Tibial nerve (tissue), 4 donors: ENCODE results near the gene FAM118A. TPM values are rescaled to one million over a fixed set of nuclear protein-coding genes. Genes with fewer than 3 reads are reported as not detected.
A peak's percentile ranks its signal among the peaks of the same experiment; 100 is the strongest.

Source experiments
- DNase-seq, 2 donors: peaks; one replicate each; pipeline ENCODE4 v3.0.0-alpha.2; 2019; ENCODE audit warnings: low spot score in 2 of 2
- H3K27ac ChIP-seq, 4 donors: fragments of 200-600 bp; sonication (generic) in 3 of 4; one replicate each; pipeline ENCODE4 v1.5.1; 2017 to 2019; ENCODE audit warnings: mild to moderate bottlenecking in 1 of 4
- H3K27me3 ChIP-seq, 2 donors: fragments of 200-600 bp; sonication (generic) in 1 of 2; one replicate each; pipeline versions ENCODE4 v1.5.1 to v1.6.0; 2017 to 2019
- H3K36me3 ChIP-seq, 3 donors: fragments of 200-600 bp; sonication (generic); one replicate each; pipeline ENCODE4 v1.5.1; 2018 to 2019
- H3K4me1 ChIP-seq, 4 donors: fragments of 200-600 bp; sonication (generic) in 3 of 4; one replicate each; pipeline ENCODE4 v1.5.1; 2017 to 2019
- H3K4me3 ChIP-seq, 4 donors: fragments of 200-600 bp; sonication (generic) in 3 of 4; one replicate each; pipeline ENCODE4 v1.5.1; 2017 to 2019; ENCODE audit warnings: mild to moderate bottlenecking in 1 of 4, moderate library complexity in 1 of 4
- H3K9me3 ChIP-seq, 4 donors: fragments of 200-600 bp; sonication (generic) in 3 of 4; one replicate each; pipeline ENCODE4 v1.5.1; 2017 to 2019
- CTCF ChIP-seq, 5 experiments: fragments of 200-600 bp in 3 of 5; fragments of 450-650 bp in 2 of 5; sonication (generic) in 3 of 5; IDR thresholded peaks; one replicate each; pipeline ENCODE4 v1.5.1; 2016 to 2019; ENCODE audit warnings: antibody characterized with exemption in 5 of 5, mild to moderate bottlenecking in 3 of 5, moderate library complexity in 2 of 5
- EP300 ChIP-seq, 2 donors: sonication (generic); formaldehyde crosslinking; IDR thresholded peaks; one replicate each; pipeline ENCODE4 v1.6.1; 2017; ENCODE audit warnings: antibody characterized with exemption in 2 of 2, mild to moderate bottlenecking in 1 of 2
- POLR2A ChIP-seq, 2 donors: fragments of 450-650 bp; IDR thresholded peaks; one replicate each; pipeline ENCODE4 v1.6.1; 2017; ENCODE audit warnings: antibody characterized with exemption in 2 of 2, mild to moderate bottlenecking in 2 of 2, moderate library complexity in 2 of 2
- whole genome bisulfite sequencing, 2 donors: methylation state at CpG; one replicate each; pipeline ENCODE4 v1.1.5; 2018; 5-methylcytosine and 5-hydroxymethylcytosine counted together
- total RNA-seq, 4 donors: library from RNA; depleted of rRNA; stranded (reverse); fragments of >200 nt; gene quantifications; one replicate each; pipeline ENCODE4 v1.1.0, GENCODE V29; 2016

The FAM118A gene
- total RNA-seq, 4 donors from 2014 or later, result 16.8 to 171 (median 83.2) TPM

- no peak for DNase-seq
- Histone ChIP-seq H3K9me3 (no peaks in the 10 kb centered on the region), H3K4me1 (peaks cover 0 to 30% (median 11%) of the 10 kb centered on the region in 4 donors), H3K4me3 (no peak overlapping the region), H3K27me3 (no peaks in the 10 kb centered on the region), H3K36me3 (no peaks in the 10 kb centered on the region), H3K27ac (peak overlapping the region in 2 of 4 donors; percentile 93 to 95)
- WGBS, 2 donors, result 81 to 87% methylated on average over 6 of the region's 6 CpGs
- TF ChIP-seq POLR2A (IDR thresholded peaks at IDR 0.05) (no peak), EP300 (IDR thresholded peaks at IDR 0.05) (no peak), CTCF (IDR thresholded peaks at IDR 0.05) (no peak)
Observed at GRCh38 chr22:45308391-45308956, 1.3 kb upstream of the FAM118A start.

GRCh38 chr22:45308957-45309421, 745 bp upstream of the FAM118A start:
- H3K4me1 ChIP-seq, result peaks cover 0 to 35% (median 11%) of the 10 kb centered on the region in 4 donors
- TF ChIP-seq POLR2A (IDR thresholded peaks at IDR 0.05), result no peak
- no peak for TF ChIP-seq EP300 (IDR thresholded peaks at IDR 0.05)
- peak in 1 of 5 experiments; percentile 9 for TF ChIP-seq CTCF (IDR thresholded peaks at IDR 0.05)
- peak overlapping the region in 3 of 4 donors; percentile 76 to 95 (median 93) for H3K27ac ChIP-seq
- 38 to 50% methylated on average over 25 of the region's 25 CpGs for WGBS, 2 donors
- H3K36me3 ChIP-seq, result no peaks in the 10 kb centered on the region
- no peaks in the 10 kb centered on the region for H3K27me3 ChIP-seq
- H3K9me3 ChIP-seq, result no peaks in the 10 kb centered on the region
- peak overlapping the region; percentile 49 to 99 (median 88) for H3K4me3 ChIP-seq
- no peak for DNase-seq

GRCh38 chr22:45310331-45310976, 720 bp downstream of the FAM118A start:
- Histone ChIP-seq H3K4me1 (peaks cover 0 to 41% (median 11%) of the 10 kb centered on the region in 4 donors), H3K36me3 (no peaks in the 10 kb centered on the region), H3K27ac (peak overlapping the region; percentile 75 to 95 (median 89)), H3K4me3 (peak overlapping the region; percentile 79 to 100 (median 98)), H3K9me3 (no peaks in the 10 kb centered on the region), H3K27me3 (no peaks in the 10 kb centered on the region)
- DNase-seq, result no peak
- WGBS, 2 donors, result 10 to 18% methylated on average over 7 to 24 of the region's 33 CpGs
- no peak for TF ChIP-seq EP300 (IDR thresholded peaks at IDR 0.05)
- no peak for TF ChIP-seq POLR2A (IDR thresholded peaks at IDR 0.05)
- no peak for TF ChIP-seq CTCF (IDR thresholded peaks at IDR 0.05)

- no peaks in the 10 kb centered on the region for H3K9me3 ChIP-seq
- H3K27ac ChIP-seq, result peak overlapping the region in 3 of 4 donors; percentile 85 to 95 (median 93)
- peaks cover 0 to 41% (median 11%) of the 10 kb centered on the region in 4 donors for H3K4me1 ChIP-seq
- no peaks in the 10 kb centered on the region for H3K27me3 ChIP-seq
- no peaks in the 10 kb centered on the region for H3K36me3 ChIP-seq
- H3K4me3 ChIP-seq, result peak overlapping the region in 3 of 4 donors; percentile 98 to 100 (median 99)
- TF ChIP-seq CTCF (IDR thresholded peaks at IDR 0.05), result no peak
- no peak for TF ChIP-seq EP300 (IDR thresholded peaks at IDR 0.05)
- TF ChIP-seq POLR2A (IDR thresholded peaks at IDR 0.05), result no peak
- DNase-seq, result no peak
- WGBS, 2 donors, result 61 to 64% methylated on average over 14 of the region's 14 CpGs
Observed at GRCh38 chr22:45310977-45311531, 1.3 kb downstream of the FAM118A start.

- no peaks in the 10 kb centered on the region for H3K9me3 ChIP-seq
- DNase-seq, result no peak
- TF ChIP-seq CTCF (IDR thresholded peaks at IDR 0.05), result no peak
- H3K27me3 ChIP-seq, result no peaks in the 10 kb centered on the region
- no peak overlapping the region for H3K27ac ChIP-seq
- H3K4me3 ChIP-seq, result no peak overlapping the region
- H3K4me1 ChIP-seq, result peaks cover 0 to 54% (median 12%) of the 10 kb centered on the region in 4 donors
- 80 to 89% methylated on average over 8 of the region's 8 CpGs for WGBS, 2 donors
- no peaks in the 10 kb centered on the region for H3K36me3 ChIP-seq
Observed at GRCh38 chr22:45312415-45312814, 2.7 kb downstream of the FAM118A start.
